AG09309 (cell line): ENCODE results near the gene MLPH.

Experiments
- DNase-seq: peaks from one replicate; pipeline ENCODE4 v3.0.0-alpha.2; 2010; ENCODE audit warnings: low read depth
- H3K4me3 ChIP-seq: 2 replicates; pipeline ENCODE4 v1.5.1; 2011; ENCODE audit warnings: mild to moderate bottlenecking, low read depth, low read length, moderate library complexity; ENCODE audit not compliant: control insufficient read depth
- CTCF ChIP-seq: IDR thresholded peaks from 2 replicates; pipeline ENCODE4 v1.5.1; 2011; ENCODE audit warnings: mild to moderate bottlenecking, low read depth, low read length, inconsistent platforms; ENCODE audit not compliant: insufficient read depth, control insufficient read depth; ENCODE audit errors: missing control alignments

Gene MLPH

GRCh38 chr2:237444071-237444470 lies 43.0 kb upstream of the MLPH start:
- no peak for TF ChIP-seq CTCF
- H3K4me3 ChIP-seq, result no peak overlapping the region
- no peak for DNase-seq

GRCh38 chr2:237445611-237446337 lies 41.3 kb upstream of the MLPH start:
- no peak for DNase-seq
- TF ChIP-seq CTCF, result no peak
- no peak overlapping the region for H3K4me3 ChIP-seq

- no peak for TF ChIP-seq CTCF
- H3K4me3 ChIP-seq, result no peak overlapping the region
- DNase-seq, result no peak
Observed at GRCh38 chr2:237446338-237446665, 40.7 kb upstream of the MLPH start.

DNA sequence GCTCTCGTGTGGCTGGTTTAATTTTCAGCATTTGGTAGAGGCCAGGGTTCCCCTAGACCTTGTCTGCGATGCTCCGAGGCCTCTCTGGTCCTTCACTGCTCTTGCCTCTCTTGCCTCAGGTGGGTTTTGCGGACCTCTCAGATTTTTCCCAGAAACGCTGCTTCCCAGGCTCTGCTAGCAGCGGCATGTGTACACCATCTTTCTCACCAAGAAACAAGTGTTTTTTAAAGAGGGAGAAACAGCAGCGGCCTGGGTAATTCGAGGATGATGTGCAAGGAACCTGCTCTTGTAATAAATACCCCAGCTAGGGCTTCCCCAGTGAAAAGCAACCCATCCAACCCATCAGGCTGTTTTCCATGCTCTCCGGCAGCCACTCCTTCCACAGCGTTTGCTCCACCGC lies 39.6 kb upstream of the MLPH start:
- no peak for TF ChIP-seq CTCF
- DNase-seq, result no peak
- no peak overlapping the region for H3K4me3 ChIP-seq

DNA sequence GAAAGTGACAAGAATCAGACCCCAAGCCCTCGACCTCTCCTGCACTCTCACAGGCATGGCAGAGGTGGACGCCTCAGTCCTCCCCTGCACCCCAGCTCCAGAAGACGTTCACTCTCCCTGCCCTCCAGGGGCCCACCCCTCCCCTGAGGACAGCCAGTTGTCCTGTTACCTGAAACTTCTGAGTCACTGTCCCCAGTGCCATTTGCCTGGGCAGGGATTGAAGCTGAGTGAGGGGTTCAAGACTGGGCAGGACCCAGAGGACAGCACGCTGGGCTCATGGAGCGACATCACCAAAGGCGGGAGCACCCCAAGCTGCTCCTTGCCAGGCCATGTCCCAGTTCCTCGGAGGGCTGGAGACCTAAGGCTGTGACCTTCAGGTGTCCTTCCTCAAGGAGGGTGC lies 38.9 kb upstream of the MLPH start:
- DNase-seq, result no peak
- TF ChIP-seq CTCF, result no peak

GRCh38 chr2:237448626-237449025 lies 38.4 kb upstream of the MLPH start:
- TF ChIP-seq CTCF, result no peak
- H3K4me3 ChIP-seq, result no peak overlapping the region
- no peak for DNase-seq

More for the DNA sequence above, 38.9 kb upstream of the MLPH start:
- H3K4me3 ChIP-seq, result no peak overlapping the region
